ENCODE results near the gene KIAA1217. TPM values are rescaled to one million over a fixed set of nuclear protein-coding genes. Genes with fewer than 3 reads are reported as not detected.

The KIAA1217 gene
- total and polyA plus RNA-seq, 2 of the 4 experiments (the other 2 are of a cell fraction): 3.4 to 4.4 TPM

DNA sequence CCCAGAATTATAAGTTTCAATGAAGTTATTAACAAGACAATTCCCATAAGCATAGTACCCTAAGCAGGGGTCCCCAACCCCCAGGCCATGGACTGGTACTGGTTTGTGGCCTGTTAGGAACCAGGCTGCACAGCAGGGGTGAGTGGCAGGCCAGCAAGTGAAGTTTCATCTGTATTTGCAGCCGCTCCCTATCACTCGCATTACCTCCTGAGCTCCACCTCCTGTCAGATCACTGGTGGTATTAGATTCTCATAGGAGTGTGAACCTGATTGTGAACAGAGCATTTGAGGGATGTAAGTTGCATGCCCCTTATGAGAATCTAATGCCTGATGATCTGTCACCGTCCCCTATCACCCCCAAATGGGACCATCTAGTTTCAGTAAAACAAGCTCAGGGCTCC, 36.0 kb upstream of the KIAA1217 start:
- in situ Hi-C loops (cut with MboI; ENCODE audit: low sequenced_read_pairs): no loop called here
- BruUV-seq (replicated peaks): no TSS peak
- TF ChIP-seq CHD1 (IDR thresholded peaks at IDR 0.05; ENCODE audit: low read depth, low read length) (no peak), SMC3 (IDR thresholded peaks at IDR 0.05; ENCODE audit: low read depth, low read length) (no peak), POLR2A (IDR thresholded peaks at IDR 0.05; ENCODE audit: low read depth, low read length) (no peak), NFE2L2 (IDR thresholded peaks at IDR 0.05; ENCODE audit: low read depth, low read length) (no peak), MAFK (IDR thresholded peaks at IDR 0.05; ENCODE audit: low read depth, low read length) (no peak)
- TF ChIP-seq, protein P1, sequence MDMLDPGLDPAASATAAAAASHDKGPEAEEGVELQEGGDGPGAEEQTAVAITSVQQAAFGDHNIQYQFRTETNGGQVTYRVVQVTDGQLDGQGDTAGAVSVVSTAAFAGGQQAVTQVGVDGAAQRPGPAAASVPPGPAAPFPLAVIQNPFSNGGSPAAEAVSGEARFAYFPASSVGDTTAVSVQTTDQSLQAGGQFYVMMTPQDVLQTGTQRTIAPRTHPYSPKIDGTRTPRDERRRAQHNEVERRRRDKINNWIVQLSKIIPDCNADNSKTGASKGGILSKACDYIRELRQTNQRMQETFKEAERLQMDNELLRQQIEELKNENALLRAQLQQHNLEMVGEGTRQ (IDR thresholded peaks at IDR 0.05; ENCODE audit: low read depth, low read length): no peak
- TF ChIP-seq, protein P2, sequence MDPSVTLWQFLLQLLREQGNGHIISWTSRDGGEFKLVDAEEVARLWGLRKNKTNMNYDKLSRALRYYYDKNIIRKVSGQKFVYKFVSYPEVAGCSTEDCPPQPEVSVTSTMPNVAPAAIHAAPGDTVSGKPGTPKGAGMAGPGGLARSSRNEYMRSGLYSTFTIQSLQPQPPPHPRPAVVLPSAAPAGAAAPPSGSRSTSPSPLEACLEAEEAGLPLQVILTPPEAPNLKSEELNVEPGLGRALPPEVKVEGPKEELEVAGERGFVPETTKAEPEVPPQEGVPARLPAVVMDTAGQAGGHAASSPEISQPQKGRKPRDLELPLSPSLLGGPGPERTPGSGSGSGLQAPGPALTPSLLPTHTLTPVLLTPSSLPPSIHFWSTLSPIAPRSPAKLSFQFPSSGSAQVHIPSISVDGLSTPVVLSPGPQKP (IDR thresholded peaks at IDR 0.05; ENCODE audit: borderline replicate concordance, low read depth, low read length): no peak
- Histone ChIP-seq H3K23ac (ENCODE audit: low read depth, low read length) (no peak overlapping the region), H2BK20ac (ENCODE audit: low read depth, low read length) (no peak overlapping the region), H2BK120ac (ENCODE audit: low read depth, low read length) (no peak overlapping the region), H3K9me1 (ENCODE audit: insufficient read depth, low read length) (no peaks in the 10 kb centered on the region), H3K18ac (ENCODE audit: low read depth, low read length) (no peak overlapping the region), H3K9ac (ENCODE audit: low read depth, low read length) (no peak overlapping the region), H3K4me1 (ENCODE audit: control insufficient read depth, insufficient read depth, low read length) (no peaks in the 10 kb centered on the region), H3K27me3 (ENCODE audit: control insufficient read depth, insufficient read depth, low read length) (no peaks in the 10 kb centered on the region), H3K56ac (ENCODE audit: extremely low read depth, insufficient read depth, low read length) (no peak overlapping the region), H3K79me1 (ENCODE audit: low read depth in 1 of 2, low read length in 2 of 2) (no peaks in the 10 kb centered on the region), H4K5ac (ENCODE audit: low read depth, low read length) (no peak overlapping the region), H3K36me3 (ENCODE audit: control insufficient read depth, insufficient read depth, low read length) (no peaks in the 10 kb centered on the region), H4K20me1 (ENCODE audit: insufficient read depth, low read length) (no peaks in the 10 kb centered on the region), H3K9me3 (ENCODE audit: control insufficient read depth, insufficient read depth, low read length) (peaks cover 1% of the 10 kb centered on the region; the same call in 1 of the 2 replicates), H2BK15ac (ENCODE audit: low read depth, low read length) (no peak overlapping the region), H3K14ac (replicated peaks; ENCODE audit: low read depth, low read length) (no peak overlapping the region), H2AK9ac (replicated peaks; ENCODE audit: low read depth, low read length, poor library complexity) (no peak overlapping the region), H4K91ac (ENCODE audit: insufficient read depth, low read depth, low read length) (no peak overlapping the region), H2AK5ac (ENCODE audit: low read depth, low read length) (no peak overlapping the region), H4K8ac (ENCODE audit: low read depth in 2 of 2, low read length in 2 of 2) (no peak overlapping the region), H3K4me2 (ENCODE audit: low read depth, low read length) (no peak overlapping the region), H3K4me3 (ENCODE audit: insufficient read depth, low read depth, low read length) (no peak overlapping the region), H2BK5ac (ENCODE audit: low read depth, low read length, poor library complexity, severe bottlenecking) (no peak overlapping the region), H2AFZ (replicated peaks; ENCODE audit: low read length, poor library complexity) (no peak overlapping the region), H3K27ac (ENCODE audit: insufficient read depth, low read length) (no peak overlapping the region), H3K4ac (ENCODE audit: low read depth, low read length) (no peak overlapping the region)
- CTCF ChIA-PET: no interaction called here
- DNase-seq (no peak), ATAC-seq (ENCODE audit: low read depth) (no peak)
- POLR2A ChIA-PET (ENCODE audit: unreplicated experiment): no interaction called here
- intact Hi-C loops (cut with micrococcal nuclease): no loop called here
- dilution Hi-C loops (cut with HindIII; ENCODE audit: low sequenced_read_pairs, unreplicated experiment): no loop called here
- WGBS, 2 experiments (ENCODE audit: extremely low coverage in 2 of 2, insufficient read length in 1 of 2): no CpG with 5 or more reads among the region's 3 CpGs
